NCI-H146 treated with DMSO at 0.1 percent for 48 hours (cell line): Measurements from ENCODE around the gene ABHD11.
A peak's percentile ranks its signal among the peaks of the same experiment; 100 is the strongest.
"Not testable (repeated sequence)": the region's sequence is repeated elsewhere in the genome, so short reads cannot be mapped to it uniquely, and the experiment has no call there.

ENCODE experiments used
- DNase-seq: peaks from one replicate; lab custom pipeline; 2025; ENCODE audit not compliant: unreplicated experiment; lab: John Stamatoyannopoulos, UW

ABHD11 gene

GRCh38 chr7:73746378-73746777 lies 7.8 kb upstream of the ABHD11 start:
- DNase-seq = no peak

GRCh38 chr7:73742753-73743641 lies 4.4 kb upstream of the ABHD11 start:
- DNase-seq = peak; percentile 95

- DNase-seq = no peak
These were observed 3.7 kb upstream of the ABHD11 start for GRCh38 chr7:73742338-73742752.

DNA sequence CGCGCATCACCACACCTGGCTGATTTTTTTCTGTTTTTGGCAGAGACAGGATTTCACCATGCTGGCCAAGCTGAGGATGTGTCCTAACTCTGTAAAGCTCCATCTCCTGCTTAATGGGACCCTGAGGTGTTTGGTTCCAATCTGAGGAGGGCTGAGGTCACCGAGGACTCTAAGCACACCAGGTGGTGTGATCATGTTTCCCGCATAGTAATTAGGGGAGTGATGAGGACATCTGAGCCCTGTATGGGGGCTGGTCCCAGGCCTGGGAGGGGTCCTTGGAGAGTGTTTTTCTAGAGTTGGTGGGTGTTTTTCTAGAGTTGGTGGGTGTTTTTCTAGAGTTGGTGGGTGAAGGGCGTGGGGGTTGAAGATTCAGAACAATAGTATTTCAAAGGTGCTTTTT lies 3.0 kb upstream of the ABHD11 start:
- DNase-seq = peak; percentile 71

DNA sequence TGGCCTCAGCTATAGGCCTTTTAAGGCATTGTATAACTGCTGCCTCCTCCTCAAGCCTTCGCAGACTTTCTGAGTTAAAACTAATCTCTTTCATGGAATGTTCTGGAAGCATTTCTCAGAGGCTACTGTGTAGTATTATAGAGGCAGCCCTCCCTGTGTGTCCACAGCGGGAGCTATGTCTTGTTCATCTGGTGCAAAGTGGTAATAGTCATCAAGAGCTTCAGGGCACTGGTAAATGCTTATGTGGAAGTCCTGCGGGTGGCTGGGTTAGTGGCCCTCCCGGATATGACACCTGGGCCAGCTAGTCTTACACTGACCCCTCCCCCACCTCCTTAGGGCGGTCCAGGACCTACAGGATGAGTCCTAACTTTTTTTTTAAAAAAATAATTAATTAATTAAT lies 2.2 kb upstream of the ABHD11 start:
- DNase-seq = no peak

DNA sequence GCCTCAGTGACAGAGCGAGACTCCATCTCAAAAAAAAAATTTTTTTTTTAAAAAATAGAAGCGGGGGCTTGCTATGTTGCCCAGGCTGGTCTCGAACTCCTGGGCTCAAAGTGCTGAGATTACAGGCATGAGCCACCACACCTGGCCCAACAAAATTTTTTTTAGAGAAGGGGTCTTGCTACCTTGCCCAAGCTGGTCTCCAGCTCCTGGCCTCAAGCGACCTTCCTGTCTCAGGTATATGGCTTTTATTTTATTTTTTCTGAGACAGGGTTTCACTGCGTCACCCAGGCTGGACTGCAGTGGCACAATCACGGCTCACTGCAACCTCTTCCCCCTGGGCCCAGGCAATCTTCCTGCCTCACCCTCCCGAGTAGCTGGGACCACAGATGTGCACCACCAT lies 1.6 kb upstream of the ABHD11 start:
- DNase-seq = no peak

DNA sequence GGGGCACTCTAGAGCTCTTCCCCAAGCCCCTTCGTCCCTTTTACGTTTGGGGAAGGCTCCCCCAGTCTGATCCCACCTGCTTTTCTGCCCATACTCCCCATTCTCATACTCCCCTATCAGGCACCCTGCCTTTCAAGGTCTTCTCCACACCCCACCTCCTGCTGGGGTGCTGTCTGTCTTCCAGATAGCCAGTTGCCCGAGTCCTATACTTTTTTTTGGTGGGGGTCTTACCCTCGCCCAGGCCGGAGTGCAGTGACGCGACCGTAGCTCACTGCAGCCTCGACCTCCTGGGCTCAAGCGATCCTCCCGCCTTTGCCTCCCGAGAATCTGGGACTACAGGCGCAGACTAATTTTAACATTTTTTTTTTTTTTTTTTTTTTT lies 775 bp upstream of the ABHD11 start:
- DNase-seq = no peak

DNA sequence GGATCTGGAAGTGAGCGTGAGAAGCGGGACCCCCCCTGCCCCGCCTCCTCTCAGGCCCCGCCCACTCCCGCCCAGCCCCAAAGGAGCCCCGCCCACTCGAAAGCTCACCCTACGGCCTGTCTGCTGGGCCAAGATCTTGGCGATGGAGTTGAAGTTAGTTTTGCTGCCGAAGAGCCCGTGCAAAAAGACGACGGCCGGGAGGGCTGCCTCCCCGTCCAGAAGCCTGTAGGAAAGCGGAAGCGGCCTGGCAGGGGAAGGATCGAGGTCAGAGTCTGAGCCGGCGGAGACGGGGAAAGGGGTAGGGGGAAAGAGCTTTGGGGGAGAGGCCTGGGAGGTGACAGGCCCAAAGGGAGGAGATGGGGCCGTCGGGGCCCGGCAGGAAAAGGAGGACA lies 386 bp downstream of the ABHD11 start:
- DNase-seq = peak; percentile 32

- DNase-seq = no peak
These were observed 947 bp downstream of the ABHD11 start for GRCh38 chr7:73737491-73738219.

DNA sequence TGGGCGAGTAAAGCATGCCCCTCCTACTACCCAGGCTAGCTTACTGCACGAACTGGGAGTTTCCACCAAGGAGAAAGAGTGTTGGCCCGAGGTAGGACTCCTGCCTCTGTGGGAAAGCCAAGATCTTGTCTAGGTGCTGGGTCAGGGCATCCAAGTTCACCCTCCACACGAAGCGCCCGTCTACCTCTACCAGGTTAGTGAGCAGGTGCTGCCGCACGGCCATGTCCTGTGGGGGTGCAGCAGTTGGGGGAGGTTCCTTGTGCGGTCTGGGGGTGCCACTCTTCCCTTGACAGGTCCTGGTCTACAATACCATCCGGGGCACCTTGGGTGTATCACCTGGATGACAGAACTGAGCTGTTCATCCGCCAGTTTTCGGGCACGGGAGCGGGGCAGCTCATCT lies 1.7 kb downstream of the ABHD11 start:
- no peak for DNase-seq

DNA sequence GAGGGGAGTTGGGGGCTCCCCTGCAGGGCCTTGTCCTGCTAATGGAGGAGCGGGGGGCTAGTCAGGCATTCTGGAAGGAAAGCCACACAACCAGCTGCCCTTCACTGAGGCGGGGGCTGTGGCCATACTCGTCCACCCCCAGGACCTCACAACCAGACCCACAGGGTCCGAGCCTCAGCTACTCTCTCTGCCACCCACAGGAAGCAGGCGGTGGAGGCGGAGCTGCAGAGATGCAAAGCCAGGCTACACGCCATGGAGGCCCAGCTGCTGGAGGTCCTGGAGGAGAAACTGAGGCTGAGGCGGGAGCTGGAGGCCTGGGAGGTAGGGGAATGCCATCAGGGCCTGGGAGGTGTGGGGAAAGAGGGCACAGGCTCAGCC lies 3.1 kb downstream of the ABHD11 start:
- no peak for DNase-seq

DNA sequence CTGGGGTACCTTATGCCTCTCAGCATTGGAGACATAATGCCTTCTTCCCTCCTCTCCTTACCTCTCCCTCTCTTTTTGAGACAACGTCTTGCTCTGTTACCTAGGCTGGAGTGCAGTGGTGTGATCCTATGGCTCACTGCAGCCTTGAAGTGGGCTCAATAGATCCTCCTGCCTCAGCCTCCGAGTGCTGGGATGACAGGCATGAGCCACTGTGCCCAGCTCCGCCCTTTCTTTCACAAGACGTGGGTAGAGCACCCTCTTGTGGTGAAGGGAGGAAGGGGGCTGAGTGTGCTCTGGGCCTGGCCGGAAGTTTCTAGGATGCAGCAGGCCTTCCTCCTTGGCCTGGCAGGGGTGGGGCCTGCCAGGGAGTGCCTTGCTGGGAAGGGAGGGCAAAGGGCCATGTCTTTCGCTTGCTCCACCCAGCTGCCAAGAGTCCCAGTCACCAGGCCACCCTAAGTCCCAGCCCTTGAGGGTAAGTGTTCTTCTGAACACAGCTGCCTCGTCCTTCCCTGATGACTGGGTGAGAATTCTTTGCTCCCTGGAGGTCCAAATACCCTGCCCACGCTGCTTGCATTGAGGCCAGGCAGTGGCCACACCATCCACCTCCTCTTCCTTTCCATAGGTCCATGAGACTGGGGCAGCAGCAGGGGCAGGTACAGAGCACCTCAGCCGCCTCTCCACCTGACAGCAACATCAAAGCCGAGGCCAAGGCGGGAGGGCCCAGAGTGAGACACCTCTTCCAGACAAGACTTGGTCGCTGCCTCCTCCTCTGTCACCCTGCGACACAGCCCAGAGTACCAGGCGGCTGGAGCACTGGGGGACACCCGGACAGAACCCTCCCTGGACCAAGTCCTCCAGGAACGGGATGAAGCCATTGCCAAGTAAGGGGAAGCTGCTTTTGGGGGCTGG lies 3.7 kb downstream of the ABHD11 start:
- DNase-seq = peak; percentile 56

GRCh38 chr7:73732397-73732796 lies 6.2 kb downstream of the ABHD11 start:
- DNase-seq = no peak

GRCh38 chr7:73730485-73730884 lies 8.1 kb downstream of the ABHD11 start:
- DNase-seq = no peak

GRCh38 chr7:73728551-73728950 lies 10.1 kb downstream of the ABHD11 start:
- no peak for DNase-seq

DNA sequence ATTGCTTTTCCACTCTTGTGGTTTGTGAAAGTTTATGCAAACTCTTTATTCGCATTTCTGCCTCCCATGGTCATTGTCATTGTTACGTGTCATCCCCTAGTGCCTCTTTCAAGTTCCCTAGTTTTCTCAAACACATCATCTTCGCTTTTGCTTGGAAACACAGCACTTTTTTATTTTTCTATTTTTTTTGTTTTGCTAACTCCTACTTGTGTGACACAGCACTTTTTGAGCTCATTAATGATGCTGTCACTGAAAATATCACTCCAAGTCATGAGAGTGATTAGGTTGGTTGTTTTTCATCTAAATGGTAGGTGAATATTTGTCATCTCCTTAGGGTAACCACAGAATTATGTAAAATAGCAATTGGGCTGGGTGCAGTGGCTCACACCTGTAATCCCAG lies 10.7 kb downstream of the ABHD11 start:
- DNase-seq = no peak

DNA sequence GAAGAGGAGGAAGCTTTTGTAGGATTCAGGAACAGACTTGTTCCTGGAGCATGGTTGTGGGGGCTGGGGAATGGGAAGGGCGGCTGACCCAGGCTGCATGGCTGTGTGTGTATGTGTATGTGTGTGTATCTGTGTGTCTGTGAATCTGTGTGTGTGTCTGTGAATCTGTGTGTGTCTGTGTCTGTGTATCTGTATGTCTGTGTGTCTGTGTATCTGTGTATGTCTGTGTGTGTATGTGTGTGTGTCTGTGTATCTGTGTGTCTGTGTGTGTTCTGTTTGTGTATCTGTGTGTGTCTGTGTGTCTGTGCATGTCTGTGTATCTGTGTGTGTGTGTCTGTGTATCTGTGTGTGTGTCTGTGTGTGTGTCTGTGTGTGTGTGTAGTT lies 12.5 kb downstream of the ABHD11 start:
- no peak for DNase-seq

GRCh38 chr7:73723813-73724212 lies 14.8 kb downstream of the ABHD11 start:
- DNase-seq = no peak

- DNase-seq = no peak
These were observed 15.8 kb downstream of the ABHD11 start for GRCh38 chr7:73722785-73723184.

DNA sequence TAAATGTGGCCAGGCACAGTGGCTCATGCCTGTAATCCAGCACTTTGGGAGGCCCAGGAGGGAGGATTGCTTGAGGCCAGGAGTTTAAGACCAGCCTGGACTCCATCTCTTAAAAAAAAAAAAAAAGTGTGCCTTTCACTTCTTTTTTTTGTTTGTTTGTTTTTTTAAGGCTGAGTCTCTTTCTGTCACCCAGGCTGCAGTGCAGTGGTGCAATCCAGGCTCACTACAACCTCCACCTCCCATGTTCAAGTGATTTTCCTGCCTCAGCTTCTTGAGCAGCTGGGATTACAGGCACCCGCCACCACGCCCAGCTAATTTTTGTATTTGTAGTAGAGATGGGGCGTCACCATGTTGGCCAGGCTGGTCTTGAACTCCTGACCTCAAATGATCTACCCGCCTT lies 16.4 kb downstream of the ABHD11 start:
- DNase-seq = not testable (repeated sequence)

- DNase-seq = no peak
These were observed 17.2 kb downstream of the ABHD11 start for GRCh38 chr7:73721377-73721817.
